HEK293T (cell line): ENCODE measurements around the gene SLAMF9.

Experiments
- BHLHE40 ChIP-seq: fragments of 450-650 bp; IDR thresholded peaks from 2 replicates; pipeline ENCODE4 v1.6.1; 2016; ENCODE audit warnings: mild to moderate bottlenecking, moderate library complexity, borderline replicate concordance
- FOXA1 ChIP-seq: fragments of 450-650 bp; IDR thresholded peaks from 2 replicates; pipeline ENCODE4 v1.6.1; 2016; ENCODE audit warnings: mild to moderate bottlenecking
- HDGF ChIP-seq: fragments of 450-650 bp; IDR thresholded peaks from 2 replicates; pipeline ENCODE4 v1.6.1; 2017; ENCODE audit warnings: antibody characterized with exemption, borderline replicate concordance
- SP1 ChIP-seq: fragments of 450-650 bp; IDR thresholded peaks from 2 replicates; pipeline ENCODE4 v1.6.1; 2017
- TF ChIP-seq, protein P1 (sequence below): fragments of 450-650 bp; IDR thresholded peaks from 2 replicates; pipeline ENCODE4 v1.6.1; 2016

DNA sequence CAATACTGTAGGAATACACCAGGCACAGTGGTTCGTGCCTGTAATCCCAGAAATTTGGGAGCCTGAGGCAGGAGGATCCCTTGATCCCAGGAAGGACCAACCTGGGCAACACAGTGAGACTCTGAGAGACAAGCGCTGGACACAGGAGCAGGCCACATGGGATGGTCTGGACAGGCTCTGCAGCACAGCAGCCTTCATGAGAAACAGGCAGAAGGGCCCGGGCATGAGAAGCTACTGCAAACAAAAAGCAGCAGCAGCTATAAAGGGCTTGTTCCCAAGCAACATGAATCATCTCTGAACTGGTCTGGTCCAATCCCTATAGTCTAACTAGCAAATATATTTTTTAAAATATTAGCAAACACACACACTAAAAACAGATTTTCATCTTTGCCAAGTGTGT is 35.5 kb upstream of the SLAMF9 start:
- TF ChIP-seq FOXA1 = no peak
- TF ChIP-seq, protein P1, sequence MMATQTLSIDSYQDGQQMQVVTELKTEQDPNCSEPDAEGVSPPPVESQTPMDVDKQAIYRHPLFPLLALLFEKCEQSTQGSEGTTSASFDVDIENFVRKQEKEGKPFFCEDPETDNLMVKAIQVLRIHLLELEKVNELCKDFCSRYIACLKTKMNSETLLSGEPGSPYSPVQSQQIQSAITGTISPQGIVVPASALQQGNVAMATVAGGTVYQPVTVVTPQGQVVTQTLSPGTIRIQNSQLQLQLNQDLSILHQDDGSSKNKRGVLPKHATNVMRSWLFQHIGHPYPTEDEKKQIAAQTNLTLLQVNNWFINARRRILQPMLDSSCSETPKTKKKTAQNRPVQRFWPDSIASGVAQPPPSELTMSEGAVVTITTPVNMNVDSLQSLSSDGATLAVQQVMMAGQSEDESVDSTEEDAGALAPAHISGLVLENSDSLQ = no peak
- no peak for TF ChIP-seq HDGF
- TF ChIP-seq BHLHE40 = no peak
- TF ChIP-seq SP1 = no peak
